HG03558 (cell line): ENCODE results near the gene GRIN3A.

Experiments
- ATAC-seq: cut with Tn5 transposase; IDR thresholded peaks from one replicate; pipeline ENCODE4 v1.9.1; 2021; ENCODE audit warnings: moderate number of reproducible peaks; ENCODE audit not compliant: unreplicated experiment; ENCODE audit errors: extremely low read depth

GRIN3A gene

GRCh38 chr9:101706261-101706798, 32.1 kb downstream of the GRIN3A start:
- no peak for ATAC-seq

GRCh38 chr9:101705135-101705661, 33.2 kb downstream of the GRIN3A start:
- no peak for ATAC-seq

- ATAC-seq: no peak
Measured at GRCh38 chr9:101702257-101702656, 36.2 kb downstream of the GRIN3A start.

- no peak for ATAC-seq
Measured at GRCh38 chr9:101693546-101694336, 44.7 kb downstream of the GRIN3A start.

GRCh38 chr9:101691657-101692056, 46.8 kb downstream of the GRIN3A start:
- no peak for ATAC-seq

- no peak for ATAC-seq
Measured at GRCh38 chr9:101689039-101689438, 49.4 kb downstream of the GRIN3A start.

- no peak for ATAC-seq
Measured at GRCh38 chr9:101684665-101685064, 53.8 kb downstream of the GRIN3A start.

- ATAC-seq: no peak
Measured at GRCh38 chr9:101683236-101683635, 55.2 kb downstream of the GRIN3A start.

GRCh38 chr9:101677861-101678260, 60.6 kb downstream of the GRIN3A start:
- no peak for ATAC-seq

- no peak for ATAC-seq
Measured at GRCh38 chr9:101675341-101675740, 63.1 kb downstream of the GRIN3A start.

- no peak for ATAC-seq
Measured at GRCh38 chr9:101674165-101674564, 64.3 kb downstream of the GRIN3A start.

- no peak for ATAC-seq
Measured at GRCh38 chr9:101673642-101674041, 64.8 kb downstream of the GRIN3A start.

- no peak for ATAC-seq
Measured at GRCh38 chr9:101671567-101671966, 66.9 kb downstream of the GRIN3A start.

- ATAC-seq: no peak
Measured at GRCh38 chr9:101668421-101668820, 70.0 kb downstream of the GRIN3A start.

GRCh38 chr9:101664453-101664852, 74.0 kb downstream of the GRIN3A start:
- ATAC-seq: no peak

- no peak for ATAC-seq
Measured at GRCh38 chr9:101652601-101653175, 85.8 kb downstream of the GRIN3A start.

- no peak for ATAC-seq
Measured at GRCh38 chr9:101650142-101650541, 88.3 kb downstream of the GRIN3A start.

- no peak for ATAC-seq
Measured at GRCh38 chr9:101648493-101648892, 90.0 kb downstream of the GRIN3A start.

- ATAC-seq: no peak
Measured at GRCh38 chr9:101639785-101640665, 98.4 kb downstream of the GRIN3A start.

GRCh38 chr9:101639311-101639710, 99.1 kb downstream of the GRIN3A start:
- no peak for ATAC-seq
